HG02852 (cell line): Measurements from ENCODE around the gene ENPP6.

Experiments
- ATAC-seq: cut with Tn5 transposase; IDR thresholded peaks from one replicate; pipeline ENCODE4 v1.9.1; 2021; ENCODE audit warnings: mild to moderate bottlenecking, moderate library complexity; ENCODE audit not compliant: unreplicated experiment

ENPP6 gene

GRCh38 chr4:184110452-184111224 lies 107.0 kb downstream of the ENPP6 start:
- ATAC-seq, result no peak

GRCh38 chr4:184108006-184108501 lies 109.6 kb downstream of the ENPP6 start:
- no peak for ATAC-seq

GRCh38 chr4:184104419-184105101 lies 113.1 kb downstream of the ENPP6 start:
- no peak for ATAC-seq

GRCh38 chr4:184103527-184104264 lies 114.0 kb downstream of the ENPP6 start:
- ATAC-seq, result no peak

- ATAC-seq, result no peak
Measured at GRCh38 chr4:184102927-184103326, 114.7 kb downstream of the ENPP6 start.

GRCh38 chr4:184102488-184102887 lies 115.2 kb downstream of the ENPP6 start:
- no peak for ATAC-seq

GRCh38 chr4:184101711-184102110 lies 116.0 kb downstream of the ENPP6 start:
- ATAC-seq, result no peak

GRCh38 chr4:184100297-184100885 lies 117.3 kb downstream of the ENPP6 start:
- peak; percentile 61 for ATAC-seq

- no peak for ATAC-seq
Measured at GRCh38 chr4:184099535-184099966, 118.1 kb downstream of the ENPP6 start.

- no peak for ATAC-seq
Measured at GRCh38 chr4:184099000-184099399, 118.7 kb downstream of the ENPP6 start.

- no peak for ATAC-seq
Measured at GRCh38 chr4:184097815-184098214, 119.9 kb downstream of the ENPP6 start.

- ATAC-seq, result no peak
Measured at GRCh38 chr4:184097241-184097605, 120.5 kb downstream of the ENPP6 start.

GRCh38 chr4:184096561-184097240 lies 121.0 kb downstream of the ENPP6 start:
- no peak for ATAC-seq

- ATAC-seq, result no peak
Measured at GRCh38 chr4:184094532-184095159, 123.0 kb downstream of the ENPP6 start.

- no peak for ATAC-seq
Measured at GRCh38 chr4:184091986-184092385, 125.7 kb downstream of the ENPP6 start.

- ATAC-seq, result no peak
Measured at GRCh38 chr4:184090571-184090970, 127.1 kb downstream of the ENPP6 start.

- ATAC-seq, result no peak
Measured at GRCh38 chr4:184080674-184081073, 137.0 kb downstream of the ENPP6 start.

GRCh38 chr4:184074677-184075388 lies 142.8 kb downstream of the ENPP6 start:
- ATAC-seq, result no peak

- ATAC-seq, result no peak
Measured at GRCh38 chr4:184067931-184068554, 149.6 kb downstream of the ENPP6 start.
